LNCaP clone FGC (cell line): ENCODE measurements around the gene ARSD.

Source experiments
- DNase-seq: peaks from one replicate; pipeline ENCODE4 v3.0.0-alpha.2; 2011; ENCODE audit warnings: low read depth
- H3K4me3 ChIP-seq: 2 replicates; pipeline ENCODE4 v1.5.1; 2011; ENCODE audit warnings: mild to moderate bottlenecking, low read depth, low read length, control low read depth
- CTCF ChIP-seq: IDR thresholded peaks from 2 replicates; pipeline ENCODE4 v1.5.1; 2012; ENCODE audit warnings: mild to moderate bottlenecking; ENCODE audit not compliant: control insufficient read depth, insufficient read depth; ENCODE audit errors: extremely low read depth

Gene ARSD

GRCh38 chrX:2874222-2875135, 54.7 kb downstream of the ARSD start:
- DNase-seq: no peak
- TF ChIP-seq CTCF: no peak
- no peak overlapping the region for H3K4me3 ChIP-seq

GRCh38 chrX:2872671-2873277, 56.4 kb downstream of the ARSD start:
- TF ChIP-seq CTCF: no peak
- no peak overlapping the region for H3K4me3 ChIP-seq
- no peak for DNase-seq

GRCh38 chrX:2871831-2872230, 57.3 kb downstream of the ARSD start:
- no peak overlapping the region for H3K4me3 ChIP-seq
- no peak for DNase-seq
- TF ChIP-seq CTCF: no peak

- DNase-seq: no peak
- TF ChIP-seq CTCF: no peak
- no peak overlapping the region for H3K4me3 ChIP-seq
Observed at GRCh38 chrX:2870650-2871049, 58.5 kb downstream of the ARSD start.

GRCh38 chrX:2867206-2867605, 61.9 kb downstream of the ARSD start:
- TF ChIP-seq CTCF: no peak
- no peak for DNase-seq
- no peak overlapping the region for H3K4me3 ChIP-seq

- DNase-seq: no peak
- no peak for TF ChIP-seq CTCF
- H3K4me3 ChIP-seq: no peak overlapping the region
Observed at GRCh38 chrX:2863646-2864045, 65.5 kb downstream of the ARSD start.
